Left ventricle myocardium inferior (tissue), 1 donor: ENCODE results near the gene JAKMIP2. TPM values are rescaled to one million over a fixed set of nuclear protein-coding genes. Genes with fewer than 3 reads are reported as not detected.

Experiments
- DNase-seq: peaks from one replicate; pipeline ENCODE4 v3.0.0-alpha.2; 2020
- H3K27ac ChIP-seq: fragments of 200-600 bp; replicated peaks from 2 replicates; pipeline ENCODE4 v1.8.0; 2021
- H3K27me3 ChIP-seq: fragments of 200-600 bp; 2 replicates; pipeline ENCODE4 v1.8.0; 2021; ENCODE audit warnings: low read depth
- H3K36me3 ChIP-seq: fragments of 200-600 bp; 2 replicates; pipeline ENCODE4 v1.8.0; 2021
- H3K4me1 ChIP-seq: fragments of 200-600 bp; 2 replicates; pipeline ENCODE4 v1.8.0; 2021
- H3K4me3 ChIP-seq: fragments of 200-600 bp; 2 replicates; pipeline ENCODE4 v1.8.0; 2021; ENCODE audit warnings: mild to moderate bottlenecking, moderate library complexity
- H3K9me3 ChIP-seq: fragments of 200-600 bp; replicated peaks from 2 replicates; pipeline ENCODE4 v1.8.0; 2021
- CTCF ChIP-seq: fragments of 200-600 bp; IDR thresholded peaks from 2 replicates; pipeline ENCODE4 v1.8.0; 2021; ENCODE audit warnings: antibody characterized with exemption, mild to moderate bottlenecking, borderline replicate concordance
- intact Hi-C: fragments of 100-400 bp; cut with micrococcal nuclease; formaldehyde crosslinking; loops from one replicate; pipeline ENCODE4 v1.11.0; 2022
- total RNA-seq: library from RNA; stranded (reverse); fragmentation: NEBNext Ultra II Directional; extraction: Animal tissue kit (Norgen Biotek cat#: 25700); gene quantifications from one replicate; pipeline ENCODE4 v1.2.1, GENCODE V29; 2021
- donor health status: DM: no; HTN: yes; CAD: no; lungs with severe emphysema.

The JAKMIP2 gene
- total RNA-seq, 1 donor from 2014 or later: 0.41 TPM

- Histone ChIP-seq H3K4me3 (no peak overlapping the region), H3K27me3 (peaks cover 49% of the 10 kb centered on the region), H3K9me3 (no peaks in the 10 kb centered on the region), H3K4me1 (no peaks in the 10 kb centered on the region), H3K36me3 (no peaks in the 10 kb centered on the region), H3K27ac (no peak overlapping the region)
- DNase-seq: no peak
- intact Hi-C loops: no loop called here
- no peak for TF ChIP-seq CTCF
Measured at GRCh38 chr5:147786142-147786541, 3.6 kb upstream of the JAKMIP2 start.

GRCh38 chr5:147784146-147784987 lies 1.8 kb upstream of the JAKMIP2 start:
- no peak overlapping the region for H3K27ac ChIP-seq
- H3K4me3 ChIP-seq: no peak overlapping the region
- no peak for TF ChIP-seq CTCF
- H3K9me3 ChIP-seq: no peaks in the 10 kb centered on the region
- DNase-seq: no peak
- no peaks in the 10 kb centered on the region for H3K36me3 ChIP-seq
- peaks cover 67% of the 10 kb centered on the region for H3K27me3 ChIP-seq
- no peaks in the 10 kb centered on the region for H3K4me1 ChIP-seq
- intact Hi-C loops: no loop called here

GRCh38 chr5:147780924-147781573 lies 1.5 kb downstream of the JAKMIP2 start:
- no peaks in the 10 kb centered on the region for H3K9me3 ChIP-seq
- no peak for DNase-seq
- intact Hi-C loops: no loop called here
- H3K36me3 ChIP-seq: no peaks in the 10 kb centered on the region
- H3K4me3 ChIP-seq: no peak overlapping the region
- H3K4me1 ChIP-seq: no peaks in the 10 kb centered on the region
- no peak for TF ChIP-seq CTCF
- no peak overlapping the region for H3K27ac ChIP-seq
- H3K27me3 ChIP-seq: peaks cover 70% of the 10 kb centered on the region

- Histone ChIP-seq H3K36me3 (no peaks in the 10 kb centered on the region), H3K4me1 (no peaks in the 10 kb centered on the region), H3K27me3 (peaks cover 59% of the 10 kb centered on the region), H3K4me3 (no peak overlapping the region), H3K9me3 (no peaks in the 10 kb centered on the region), H3K27ac (no peak overlapping the region)
- DNase-seq: no peak
- intact Hi-C loops: no loop called here
- no peak for TF ChIP-seq CTCF
Measured at GRCh38 chr5:147779694-147780093, 2.8 kb downstream of the JAKMIP2 start.

- Histone ChIP-seq H3K9me3 (no peaks in the 10 kb centered on the region), H3K36me3 (no peaks in the 10 kb centered on the region), H3K4me3 (no peak overlapping the region), H3K4me1 (no peaks in the 10 kb centered on the region), H3K27ac (no peak overlapping the region), H3K27me3 (peaks cover 36% of the 10 kb centered on the region)
- no peak for TF ChIP-seq CTCF
- no peak for DNase-seq
- intact Hi-C loops: no loop called here
Measured at GRCh38 chr5:147776989-147777388, 5.5 kb downstream of the JAKMIP2 start.
